Measurements from ENCODE around the gene FAM149B1.
A peak's percentile ranks its signal among the peaks of the same experiment; 100 is the strongest.

FAM149B1 gene

DNA sequence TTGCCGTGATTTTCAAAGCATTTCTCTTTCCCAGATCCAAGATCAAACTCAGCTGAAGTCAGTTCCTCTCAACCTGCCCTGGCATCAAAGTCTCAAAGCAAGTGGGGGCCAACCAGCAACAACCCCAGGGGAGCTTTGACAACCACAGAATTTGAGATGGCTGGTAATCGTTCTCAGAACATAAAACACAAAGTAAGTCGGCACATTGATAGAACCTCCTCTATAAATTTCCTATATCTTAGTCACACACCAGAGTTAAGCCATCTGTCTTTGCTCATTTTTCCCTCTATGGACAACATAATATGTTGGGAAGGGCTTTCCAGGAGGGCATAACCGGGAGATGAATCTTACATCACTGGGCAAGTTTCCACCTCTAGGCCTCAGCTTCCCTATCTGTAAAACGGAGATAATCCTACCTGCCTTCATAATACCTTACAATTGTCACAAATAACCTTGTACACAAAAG is 80.4 kb downstream of the FAM149B1 start:
- Histone ChIP-seq H3K27me3 (ENCODE audit: low read length) (no peaks in the 10 kb centered on the region), H3K9ac (ENCODE audit: low read length) (peak overlapping the region; percentile 86), H3F3A (ENCODE audit: insufficient read depth) (peaks cover 30% of the 10 kb centered on the region), H3K9me2 (replicated peaks; ENCODE audit: insufficient read depth, low read length) (no peaks in the 10 kb centered on the region), H3K4me3 (ENCODE audit: insufficient read depth, low read length, poor library complexity, severe bottlenecking) (no peak overlapping the region), H3K79me2 (ENCODE audit: insufficient read depth, low read length) (peaks cover 71% of the 10 kb centered on the region), H3K4me2 (ENCODE audit: low read depth, low read length, poor library complexity, severe bottlenecking) (peak overlapping the region; percentile 93), H2AFZ (ENCODE audit: low read depth, low read length, severe bottlenecking) (no peak overlapping the region), H4K20me1 (ENCODE audit: low read depth, low read length) (peaks cover 8% of the 10 kb centered on the region; the same call in 1 of the 2 replicates), H3K27ac (ENCODE audit: low read depth, low read length) (peak overlapping the region; percentile 88), H3K36me3 (ENCODE audit: low read length) (peaks cover 27% of the 10 kb centered on the region), H3K9me3 (ENCODE audit: insufficient read depth, low read length) (no peaks in the 10 kb centered on the region)
- no peak for TF ChIP-seq EZH2phosphoT487 (conservative IDR thresholded peaks at IDR 0.05; ENCODE audit: low read length)
- TF ChIP-seq, protein P1, sequence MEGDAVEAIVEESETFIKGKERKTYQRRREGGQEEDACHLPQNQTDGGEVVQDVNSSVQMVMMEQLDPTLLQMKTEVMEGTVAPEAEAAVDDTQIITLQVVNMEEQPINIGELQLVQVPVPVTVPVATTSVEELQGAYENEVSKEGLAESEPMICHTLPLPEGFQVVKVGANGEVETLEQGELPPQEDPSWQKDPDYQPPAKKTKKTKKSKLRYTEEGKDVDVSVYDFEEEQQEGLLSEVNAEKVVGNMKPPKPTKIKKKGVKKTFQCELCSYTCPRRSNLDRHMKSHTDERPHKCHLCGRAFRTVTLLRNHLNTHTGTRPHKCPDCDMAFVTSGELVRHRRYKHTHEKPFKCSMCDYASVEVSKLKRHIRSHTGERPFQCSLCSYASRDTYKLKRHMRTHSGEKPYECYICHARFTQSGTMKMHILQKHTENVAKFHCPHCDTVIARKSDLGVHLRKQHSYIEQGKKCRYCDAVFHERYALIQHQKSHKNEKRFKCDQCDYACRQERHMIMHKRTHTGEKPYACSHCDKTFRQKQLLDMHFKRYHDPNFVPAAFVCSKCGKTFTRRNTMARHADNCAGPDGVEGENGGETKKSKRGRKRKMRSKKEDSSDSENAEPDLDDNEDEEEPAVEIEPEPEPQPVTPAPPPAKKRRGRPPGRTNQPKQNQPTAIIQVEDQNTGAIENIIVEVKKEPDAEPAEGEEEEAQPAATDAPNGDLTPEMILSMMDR (IDR thresholded peaks at IDR 0.05; ENCODE audit: insufficient read depth, low read length, poor library complexity, severe bottlenecking) = no peak

DNA sequence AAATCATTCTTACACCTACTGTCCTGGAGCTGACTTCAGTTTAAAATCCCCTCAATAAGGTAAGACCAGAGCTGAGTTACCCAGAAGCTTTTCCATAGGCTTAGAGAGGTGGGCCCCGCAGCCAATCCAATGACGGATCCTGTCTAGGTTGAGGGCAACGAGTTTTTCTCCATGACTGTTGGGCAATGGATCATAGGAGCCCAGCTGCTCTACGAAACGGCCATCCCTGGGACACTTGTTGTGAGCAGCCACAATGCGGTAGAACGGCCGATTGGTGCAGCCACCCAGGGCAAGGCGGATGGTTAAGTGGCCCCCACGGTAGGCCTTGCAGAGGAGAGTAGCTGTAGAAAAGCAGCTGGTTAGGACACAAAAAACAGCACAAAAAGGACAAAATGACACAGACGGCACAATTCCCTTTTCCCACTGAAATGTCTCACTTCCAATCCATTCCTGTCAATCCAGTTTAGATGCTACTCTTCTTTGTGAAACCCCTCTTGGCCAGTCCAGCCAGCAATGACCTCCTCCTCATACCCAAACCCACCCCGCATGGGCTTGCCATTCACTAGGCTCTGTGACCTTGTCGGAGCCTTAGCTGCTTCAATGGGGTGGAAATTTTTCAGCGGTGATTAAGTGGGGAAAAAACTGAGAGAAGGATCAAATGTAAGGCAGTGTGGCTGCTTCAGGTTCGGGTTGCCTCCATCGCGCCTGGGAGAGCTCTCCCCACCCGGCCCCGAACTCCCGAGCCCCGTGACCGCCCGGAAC is 83.9 kb downstream of the FAM149B1 start:
- TF ChIP-seq EZH2phosphoT487 (conservative IDR thresholded peaks at IDR 0.05; ENCODE audit: low read length) = no peak
- TF ChIP-seq, protein P1 (IDR thresholded peaks at IDR 0.05; ENCODE audit: insufficient read depth, low read length, poor library complexity, severe bottlenecking) = no peak
- Histone ChIP-seq H3K9me2 (replicated peaks; ENCODE audit: insufficient read depth, low read length) (no peaks in the 10 kb centered on the region), H3K27ac (ENCODE audit: low read depth, low read length) (peak overlapping the region; percentile 73), H3K9ac (ENCODE audit: low read length) (peak overlapping the region; percentile 98), H3K9me3 (ENCODE audit: insufficient read depth, low read length) (no peaks in the 10 kb centered on the region), H3K4me3 (ENCODE audit: insufficient read depth, low read length, poor library complexity, severe bottlenecking) (peak overlapping the region; percentile 97), H4K20me1 (ENCODE audit: low read depth, low read length) (no peaks in the 10 kb centered on the region), H2AFZ (ENCODE audit: low read depth, low read length, severe bottlenecking) (peak overlapping the region; percentile 45), H3K79me2 (ENCODE audit: insufficient read depth, low read length) (peaks cover 45% of the 10 kb centered on the region), H3K4me2 (ENCODE audit: low read depth, low read length, poor library complexity, severe bottlenecking) (peak overlapping the region; percentile 89), H3K27me3 (ENCODE audit: low read length) (no peaks in the 10 kb centered on the region), H3K36me3 (ENCODE audit: low read length) (peaks cover 4% of the 10 kb centered on the region; the same call in 1 of the 2 replicates), H3F3A (ENCODE audit: insufficient read depth) (peaks cover 33% of the 10 kb centered on the region)

DNA sequence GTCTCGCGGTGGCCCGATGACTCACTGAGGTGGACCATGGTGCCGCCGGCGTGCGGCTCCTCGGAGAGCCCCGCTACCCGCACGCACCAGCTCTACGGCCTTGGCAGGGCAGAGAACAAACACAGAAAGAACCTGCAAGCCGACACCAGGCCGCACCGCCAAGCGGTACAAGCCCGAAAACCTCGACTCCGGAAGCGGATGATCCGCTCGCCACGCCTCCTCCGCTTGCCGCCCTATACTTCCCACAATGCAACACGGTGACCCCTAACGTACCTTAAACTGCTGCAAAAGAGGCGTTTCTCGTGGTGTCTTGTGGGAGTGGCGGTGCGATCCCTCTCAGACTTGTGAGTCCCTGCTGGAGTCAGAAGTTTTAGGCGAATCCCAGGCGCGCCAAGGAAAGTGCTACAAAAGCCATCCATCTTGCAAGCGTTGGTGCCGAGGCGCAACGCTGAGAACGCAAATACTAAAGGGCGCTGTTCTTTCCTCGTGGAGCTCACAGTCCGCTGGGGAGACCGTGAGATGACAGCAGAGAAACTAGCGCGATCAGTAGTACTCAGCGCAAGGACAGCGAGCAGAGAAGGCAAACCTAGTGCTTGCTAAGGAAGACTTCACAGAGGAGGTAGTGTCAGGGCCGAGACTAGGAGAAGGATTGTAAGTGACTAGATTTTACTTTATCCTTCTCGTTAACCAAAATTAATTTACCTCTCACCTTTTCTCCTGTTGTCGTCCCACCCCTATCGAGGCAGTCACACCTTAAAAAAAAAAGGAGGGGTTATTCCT is 84.7 kb downstream of the FAM149B1 start, which contains the start of gene MRPS16:
Gene MRPS16, minus strand, starts transcription at position 200 of the 780 bp plus-strand sequence. Its CDS starts 162 bp downstream, at position 38.
- Histone ChIP-seq H3K4me2 (ENCODE audit: low read depth, low read length, poor library complexity, severe bottlenecking) (peak within 1 kb of the TSS; percentile 89), H3K79me2 (ENCODE audit: insufficient read depth, low read length) (peaks cover 45% of the 10 kb centered on the region), H3K9me2 (replicated peaks; ENCODE audit: insufficient read depth, low read length) (no peaks in the 10 kb centered on the region), H2AFZ (ENCODE audit: low read depth, low read length, severe bottlenecking) (peak within 1 kb of the TSS; percentile 45), H3K9me3 (ENCODE audit: insufficient read depth, low read length) (no peaks in the 10 kb centered on the region), H3K27ac (ENCODE audit: low read depth, low read length) (peak within 1 kb of the TSS; percentile 73), H4K20me1 (ENCODE audit: low read depth, low read length) (no peaks in the 10 kb centered on the region), H3F3A (ENCODE audit: insufficient read depth) (peaks cover 30% of the 10 kb centered on the region), H3K4me3 (ENCODE audit: insufficient read depth, low read length, poor library complexity, severe bottlenecking) (peak within 1 kb of the TSS; percentile 97), H3K36me3 (ENCODE audit: low read length) (peaks cover 4% of the 10 kb centered on the region; the same call in 1 of the 2 replicates), H3K27me3 (ENCODE audit: low read length) (no peaks in the 10 kb centered on the region), H3K9ac (ENCODE audit: low read length) (peak within 1 kb of the TSS; percentile 98)
- TF ChIP-seq, protein P1 (IDR thresholded peaks at IDR 0.05; ENCODE audit: insufficient read depth, low read length, poor library complexity, severe bottlenecking) = no peak
- no peak for TF ChIP-seq EZH2phosphoT487 (conservative IDR thresholded peaks at IDR 0.05; ENCODE audit: low read length)
